GM10266 (cell line): ENCODE data around the gene PRICKLE2.

Experiments
- DNase-seq: peaks from one replicate; pipeline ENCODE4 v3.0.0; 2012; ENCODE audit errors: extremely low spot score
- CTCF ChIP-seq: IDR thresholded peaks from 2 replicates; pipeline ENCODE4 v1.5.1; 2012; ENCODE audit warnings: mild to moderate bottlenecking, low read depth; ENCODE audit not compliant: control insufficient read depth, insufficient read depth; ENCODE audit errors: missing control alignments

Gene PRICKLE2

GRCh38 chr3:64088408-64089205, 136.7 kb downstream of the PRICKLE2 start:
- TF ChIP-seq CTCF: no peak

GRCh38 chr3:64086479-64087252, 138.6 kb downstream of the PRICKLE2 start:
- no peak for DNase-seq
- TF ChIP-seq CTCF: no peak

More at GRCh38 chr3:64088408-64089205, 136.7 kb downstream of the PRICKLE2 start:
- no peak for DNase-seq

GRCh38 chr3:64084640-64085039, 140.6 kb downstream of the PRICKLE2 start:
- DNase-seq: no peak
- TF ChIP-seq CTCF: no peak

- TF ChIP-seq CTCF: no peak
- DNase-seq: no peak
Measured at GRCh38 chr3:64083575-64083974, 141.7 kb downstream of the PRICKLE2 start.

GRCh38 chr3:64082961-64083541, 142.2 kb downstream of the PRICKLE2 start:
- DNase-seq: no peak
- no peak for TF ChIP-seq CTCF

- TF ChIP-seq CTCF: no peak
- DNase-seq: no peak
Measured at GRCh38 chr3:64082411-64082810, 142.9 kb downstream of the PRICKLE2 start.

GRCh38 chr3:64081235-64081630, 144.0 kb downstream of the PRICKLE2 start:
- no peak for TF ChIP-seq CTCF
- DNase-seq: no peak
